ENCODE results near the gene PELI2. TPM values are rescaled to one million over a fixed set of nuclear protein-coding genes. Genes with fewer than 3 reads are reported as not detected.

PELI2 gene
- total RNA-seq, 1 donor = 3.0 TPM

GRCh38 chr14:56210571-56210970, 92.4 kb downstream of the PELI2 start:
- no peak for TF ChIP-seq CTCF (IDR thresholded peaks at IDR 0.05; ENCODE audit: insufficient read depth, low read depth, low read length)
- DNase-seq (ENCODE audit: low read depth) = no peak
- no peak overlapping the region for H3K4me3 ChIP-seq (ENCODE audit: low read depth, low read length)

GRCh38 chr14:56211084-56211483, 92.9 kb downstream of the PELI2 start:
- no peak for DNase-seq (ENCODE audit: low read depth)
- no peak for TF ChIP-seq CTCF (IDR thresholded peaks at IDR 0.05; ENCODE audit: insufficient read depth, low read depth, low read length)
- no peak overlapping the region for H3K4me3 ChIP-seq (ENCODE audit: low read depth, low read length)

GRCh38 chr14:56211844-56212243, 93.6 kb downstream of the PELI2 start:
- no peak for DNase-seq (ENCODE audit: low read depth)
- no peak overlapping the region for H3K4me3 ChIP-seq (ENCODE audit: low read depth, low read length)
- no peak for TF ChIP-seq CTCF (IDR thresholded peaks at IDR 0.05; ENCODE audit: insufficient read depth, low read depth, low read length)

- no peak for DNase-seq (ENCODE audit: low read depth)
- no peak for TF ChIP-seq CTCF (IDR thresholded peaks at IDR 0.05; ENCODE audit: insufficient read depth, low read depth, low read length)
Measured at GRCh38 chr14:56212521-56212920, 94.3 kb downstream of the PELI2 start.

GRCh38 chr14:56213306-56213705, 95.1 kb downstream of the PELI2 start:
- DNase-seq (ENCODE audit: low read depth) = no peak
- H3K4me3 ChIP-seq (ENCODE audit: low read depth, low read length) = no peak overlapping the region
- TF ChIP-seq CTCF (IDR thresholded peaks at IDR 0.05; ENCODE audit: insufficient read depth, low read depth, low read length) = no peak

More at GRCh38 chr14:56212521-56212920, 94.3 kb downstream of the PELI2 start:
- no peak overlapping the region for H3K4me3 ChIP-seq (ENCODE audit: low read depth, low read length)

- no peak overlapping the region for H3K4me3 ChIP-seq (ENCODE audit: low read depth, low read length)
- no peak for DNase-seq (ENCODE audit: low read depth)
- TF ChIP-seq CTCF (IDR thresholded peaks at IDR 0.05; ENCODE audit: insufficient read depth, low read depth, low read length) = no peak
Measured at GRCh38 chr14:56215180-56215579, 97.0 kb downstream of the PELI2 start.

- no peak overlapping the region for H3K4me3 ChIP-seq (ENCODE audit: low read depth, low read length)
- TF ChIP-seq CTCF (IDR thresholded peaks at IDR 0.05; ENCODE audit: insufficient read depth, low read depth, low read length) = no peak
- peak; percentile 31 for DNase-seq (ENCODE audit: low read depth)
Measured at GRCh38 chr14:56216626-56217379, 98.6 kb downstream of the PELI2 start.

Data from fibroblast of villous mesenchyme (primary cell).